IPS-NIHi11 (cell line): ENCODE results near the gene RTKN2.
"Not testable (repeated sequence)": the region's sequence is repeated elsewhere in the genome, so short reads cannot be mapped to it uniquely, and the experiment has no call there.

Experiments
- DNase-seq: peaks from one replicate; pipeline ENCODE4 v3.0.0; 2012; ENCODE audit warnings: mixed read lengths, low spot score

RTKN2 gene

DNA sequence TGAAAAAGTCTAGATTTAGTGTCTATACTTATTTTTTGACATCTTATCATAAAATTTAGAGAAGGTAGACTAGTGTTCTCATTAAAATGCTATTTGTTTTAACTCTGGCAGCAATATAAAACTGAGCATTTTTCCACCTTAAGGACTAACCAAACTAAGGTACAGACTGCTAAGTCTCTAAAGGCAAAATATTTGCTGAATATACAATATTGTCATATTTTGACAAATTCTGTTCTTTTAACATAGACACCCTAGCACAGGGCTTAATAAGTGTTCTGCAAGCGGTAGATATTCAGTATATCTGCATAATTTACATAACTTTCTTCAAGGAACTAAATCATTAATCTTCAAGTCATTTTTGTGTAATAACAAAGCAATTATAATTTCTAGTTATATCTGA lies 8.6 kb downstream of the RTKN2 start:
- no peak for DNase-seq

DNA sequence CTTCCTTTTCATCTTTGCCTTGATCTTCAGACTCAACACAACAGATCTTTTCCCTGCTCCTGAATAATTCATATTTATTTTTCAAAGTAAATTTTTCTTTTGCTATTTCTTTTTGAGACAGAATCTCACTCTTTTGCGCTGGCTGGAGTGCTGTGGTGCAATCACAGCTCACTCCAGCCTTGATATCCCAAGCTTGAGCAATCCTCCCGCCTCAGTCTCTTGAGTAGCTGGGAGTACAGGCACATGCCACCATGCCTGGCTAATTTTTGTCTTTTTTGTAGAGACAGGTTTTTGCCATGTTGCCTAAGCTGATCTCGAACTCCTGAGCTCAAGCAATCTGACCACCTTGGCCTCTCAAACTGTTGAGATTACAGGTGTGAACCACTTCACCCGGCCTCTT lies 9.2 kb downstream of the RTKN2 start:
- DNase-seq: no peak

- no peak for DNase-seq
Observed at GRCh38 chr10:62258926-62259325, 9.7 kb downstream of the RTKN2 start.

DNA sequence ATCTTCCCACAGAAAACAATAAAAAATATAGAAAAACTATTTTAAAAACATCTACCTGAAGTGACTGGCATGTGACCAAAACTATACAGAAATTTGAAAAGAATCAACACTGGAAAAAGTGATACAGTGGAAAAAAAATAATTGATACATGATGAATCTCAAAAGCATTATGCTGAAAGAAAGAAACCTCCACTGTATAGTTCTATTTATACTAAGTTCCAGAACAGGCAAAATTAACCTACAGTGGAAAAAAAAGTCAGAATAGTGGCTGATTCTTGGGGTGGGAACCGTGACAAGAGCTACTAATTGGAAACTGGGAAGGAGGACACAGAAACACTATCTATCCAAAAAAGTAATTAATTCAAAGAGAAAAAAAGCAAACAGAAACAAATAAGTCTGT lies 14.9 kb downstream of the RTKN2 start:
- no peak for DNase-seq

DNA sequence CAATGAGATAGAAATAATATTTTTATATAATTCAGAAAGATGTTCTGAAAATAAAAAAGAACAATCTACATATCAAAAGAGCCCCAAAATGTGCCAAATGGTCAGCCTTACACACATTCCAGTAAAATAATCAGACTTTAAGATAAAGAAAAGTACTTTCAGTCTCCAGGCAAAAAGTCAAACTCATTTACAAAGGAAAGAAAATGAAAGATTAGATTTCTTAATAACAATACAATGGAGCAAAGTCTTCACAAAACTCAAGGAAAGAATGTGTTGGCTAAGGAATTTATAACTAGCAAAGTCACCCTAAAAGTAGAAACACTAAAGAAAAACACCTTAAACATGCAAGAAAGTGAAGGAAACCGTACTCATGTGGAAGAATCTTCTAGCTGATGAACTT lies 16.6 kb downstream of the RTKN2 start:
- DNase-seq: no peak

DNA sequence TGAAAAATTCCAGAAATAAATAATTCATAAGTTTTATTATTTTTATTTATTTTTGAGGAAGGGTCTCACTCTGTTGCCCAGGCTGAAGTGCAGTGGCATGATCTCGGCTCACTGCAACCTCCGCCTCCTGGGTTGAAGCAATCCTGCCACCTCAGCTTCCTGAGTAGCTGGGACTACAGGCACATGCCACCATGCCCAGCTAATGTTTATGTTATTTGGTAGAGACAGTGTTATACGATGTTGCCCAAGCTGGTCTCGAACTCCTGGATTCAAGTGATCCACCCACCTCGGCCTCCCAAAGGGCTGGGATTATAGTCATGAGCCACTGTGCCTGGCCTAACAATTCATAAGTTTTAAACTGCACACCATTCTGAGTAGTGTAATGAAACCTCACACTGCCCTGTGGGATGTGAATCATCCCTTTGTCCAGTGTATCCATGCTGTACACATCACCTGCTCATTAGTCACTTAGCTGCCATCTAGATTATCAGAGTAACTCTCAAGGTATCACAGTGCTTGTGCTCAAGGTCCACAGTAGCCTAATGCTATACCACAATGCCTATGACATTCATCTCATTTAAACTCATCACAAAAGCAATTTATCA lies 17.9 kb downstream of the RTKN2 start:
- no peak for DNase-seq

DNA sequence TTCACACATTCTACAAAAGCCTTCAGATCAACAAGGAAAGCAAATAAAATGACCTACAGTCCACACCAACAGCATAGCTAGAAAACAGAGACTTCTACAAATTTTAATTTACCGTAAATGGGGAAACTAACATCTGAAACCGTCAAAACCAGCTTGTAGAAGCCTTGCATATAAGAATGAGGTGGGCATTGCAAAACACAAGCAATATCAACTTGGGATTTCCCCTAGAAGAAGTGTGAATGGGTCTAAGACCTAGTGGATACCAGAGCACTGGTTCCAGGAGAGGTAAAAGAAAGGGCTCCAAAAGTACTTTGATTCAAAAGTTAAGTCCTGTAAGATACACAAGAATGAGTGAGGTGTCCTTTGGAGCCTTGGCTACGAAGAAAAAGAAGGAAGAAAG lies 18.7 kb downstream of the RTKN2 start:
- DNase-seq: no peak

DNA sequence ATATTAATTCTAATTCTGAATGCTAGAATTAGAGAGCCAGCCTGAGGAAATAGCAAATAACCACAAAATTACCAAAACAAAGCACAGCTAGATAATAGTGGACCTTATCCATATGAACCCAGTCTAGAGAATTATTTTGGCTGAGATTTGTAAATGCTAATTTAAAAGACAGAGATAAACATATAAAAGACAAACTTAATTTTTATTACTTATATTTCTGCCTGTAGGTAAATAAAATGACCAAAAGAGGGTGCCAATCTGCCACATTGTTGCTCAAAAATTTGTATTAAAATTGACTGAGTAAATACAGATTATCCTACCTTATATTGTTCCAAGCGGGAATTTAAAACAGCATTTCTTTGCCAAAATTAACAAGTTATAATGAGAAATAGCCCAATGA lies 20.2 kb downstream of the RTKN2 start:
- no peak for DNase-seq

DNA sequence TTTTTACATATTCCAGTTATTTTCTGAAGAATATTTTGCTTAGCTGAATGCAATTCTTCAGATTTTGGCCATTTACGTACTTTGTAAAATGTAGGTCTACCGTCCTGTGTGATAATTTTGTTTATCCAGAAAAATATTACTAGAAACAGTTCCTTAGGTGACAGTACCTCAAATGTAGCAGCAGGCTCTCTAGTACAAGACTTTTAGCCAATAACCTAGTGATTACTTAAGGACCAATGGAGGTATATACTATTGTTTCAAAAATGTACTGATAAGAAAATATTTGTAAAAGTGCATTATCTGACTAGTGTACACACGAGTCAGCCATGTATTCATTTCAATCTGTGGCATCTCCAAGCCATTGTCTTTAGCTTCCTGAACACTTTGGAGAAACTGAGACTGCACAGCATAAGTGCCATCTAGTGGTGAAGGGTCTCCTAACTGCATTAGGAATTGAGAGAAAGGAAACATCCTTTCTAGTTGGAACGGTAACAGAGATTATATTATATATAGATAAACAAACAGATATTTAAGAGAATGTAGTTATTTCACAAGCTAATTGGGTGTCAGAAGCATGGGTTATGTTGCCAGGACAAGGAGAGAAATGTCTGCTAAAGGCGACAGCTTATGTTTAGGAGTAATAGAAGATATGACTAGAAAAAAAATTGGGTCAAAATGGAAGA lies 23.7 kb downstream of the RTKN2 start:
- peak; percentile 28 for DNase-seq

DNA sequence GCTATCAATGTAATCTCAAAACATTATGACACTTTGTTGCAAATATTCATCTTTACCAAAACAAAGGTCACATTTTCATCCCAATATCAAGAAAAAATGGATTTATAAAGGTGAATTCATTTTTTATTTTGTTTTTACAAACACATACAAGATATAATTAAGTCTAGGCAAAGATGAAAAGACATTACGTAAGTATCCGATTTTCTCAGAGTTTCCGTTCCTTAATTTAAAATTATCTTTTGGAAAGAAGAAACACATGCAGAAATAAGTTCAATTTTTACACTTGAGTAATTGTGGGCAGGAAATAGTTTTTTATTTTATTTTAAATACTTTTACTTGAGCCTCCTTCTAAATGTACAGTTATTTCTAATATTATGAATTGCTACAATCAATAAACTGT lies 24.6 kb downstream of the RTKN2 start:
- no peak for DNase-seq

DNA sequence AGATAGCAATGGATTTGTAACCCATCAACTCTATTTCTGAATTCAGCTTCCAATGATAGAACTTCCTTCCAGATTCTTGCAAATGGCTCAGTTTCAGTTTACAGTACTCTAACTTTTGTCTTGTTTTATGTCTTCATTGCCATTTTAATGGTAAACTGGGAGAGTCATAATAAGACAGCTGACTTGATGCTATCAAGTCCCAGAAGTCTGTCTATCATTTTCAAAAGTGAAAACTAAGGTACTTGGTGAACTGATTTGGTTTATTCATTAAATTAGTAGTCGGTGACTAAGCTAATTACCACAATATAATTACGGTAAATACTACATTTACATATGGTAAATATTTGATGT lies 25.0 kb downstream of the RTKN2 start:
- DNase-seq: no peak

GRCh38 chr10:62242965-62243646 lies 25.5 kb downstream of the RTKN2 start:
- not testable (repeated sequence) for DNase-seq

GRCh38 chr10:62241521-62241920 lies 27.1 kb downstream of the RTKN2 start:
- DNase-seq: not testable (repeated sequence)

DNA sequence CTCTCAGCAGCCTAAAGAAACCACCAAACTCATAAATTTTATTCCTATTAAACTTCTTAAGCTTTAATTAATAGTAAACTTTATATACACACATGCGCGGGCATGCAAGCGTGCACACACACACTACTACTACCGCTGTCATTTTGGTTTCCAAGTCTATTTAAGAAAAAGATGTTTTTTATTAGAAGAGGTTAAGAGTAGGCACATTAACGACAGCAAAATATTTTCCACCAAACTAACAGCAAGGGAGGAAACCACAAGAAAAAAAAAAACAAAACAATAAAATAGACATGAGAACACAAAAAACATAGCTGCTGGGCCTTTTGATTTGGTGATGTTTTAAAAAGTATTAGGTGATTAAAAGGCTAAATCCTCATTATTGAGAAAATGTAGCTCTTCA lies 28.6 kb downstream of the RTKN2 start:
- DNase-seq: no peak

DNA sequence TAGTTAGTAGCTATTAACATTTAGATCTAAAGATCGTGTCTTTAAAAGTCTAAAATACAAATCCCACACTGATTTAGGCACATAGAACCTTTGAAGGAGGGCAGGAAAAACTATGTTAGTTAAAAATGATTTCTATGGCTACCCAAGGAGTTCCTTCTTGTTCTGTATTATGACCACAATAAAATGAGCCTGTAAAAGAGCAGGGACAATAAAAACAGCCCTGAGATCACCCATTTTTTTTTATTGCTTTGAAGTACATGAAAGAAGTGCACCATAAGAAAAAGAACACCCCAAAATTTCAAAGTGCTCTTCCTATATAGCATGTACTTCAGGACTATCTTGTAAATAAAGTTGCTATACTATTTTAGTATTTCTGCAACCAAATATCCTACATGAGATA lies 29.8 kb downstream of the RTKN2 start:
- DNase-seq: no peak

DNA sequence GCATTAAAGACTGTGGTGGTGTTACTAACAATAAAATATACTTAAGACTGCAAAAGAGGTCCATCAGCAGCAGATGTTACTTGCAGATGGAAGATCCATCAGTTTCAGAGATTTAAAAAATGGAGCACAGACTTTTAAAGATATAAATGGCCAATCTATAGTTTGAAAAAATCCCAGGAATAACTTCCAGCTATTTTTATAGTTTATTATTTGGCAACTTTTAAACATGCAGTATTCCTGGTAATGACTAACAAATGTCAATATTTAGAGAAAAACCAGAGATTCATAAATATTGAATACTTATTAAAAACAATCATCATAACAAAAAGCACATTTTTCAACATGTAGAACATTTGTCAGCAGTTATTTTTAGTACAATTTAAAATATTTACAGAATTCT lies 30.7 kb downstream of the RTKN2 start:
- DNase-seq: no peak

GRCh38 chr10:62237506-62237905 lies 31.1 kb downstream of the RTKN2 start:
- DNase-seq: no peak

- no peak for DNase-seq
Observed at GRCh38 chr10:62234077-62234605, 34.5 kb downstream of the RTKN2 start.

GRCh38 chr10:62233356-62234076 lies 35.1 kb downstream of the RTKN2 start:
- DNase-seq: no peak

DNA sequence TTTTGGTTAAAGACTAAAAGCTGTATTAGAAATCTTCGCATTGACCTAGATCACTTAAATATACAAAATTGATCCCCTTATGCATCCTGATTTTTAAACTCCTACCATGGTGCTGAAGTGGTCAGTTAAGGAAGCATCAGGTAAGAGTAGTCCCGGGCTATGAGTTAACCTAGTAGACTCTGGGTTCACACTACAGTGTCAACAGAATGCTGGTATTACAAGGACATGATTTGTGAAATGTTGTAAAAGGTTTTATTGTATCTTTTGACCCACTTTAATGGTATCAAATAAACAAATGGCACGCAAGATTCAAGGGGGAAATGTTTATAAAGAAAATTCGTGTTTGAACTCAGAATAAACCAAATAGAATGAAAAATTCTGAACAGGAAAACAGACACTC lies 36.8 kb downstream of the RTKN2 start:
- no peak for DNase-seq

- no peak for DNase-seq
Observed at GRCh38 chr10:62231371-62231770, 37.3 kb downstream of the RTKN2 start.

GRCh38 chr10:62230344-62231121 lies 38.1 kb downstream of the RTKN2 start:
- DNase-seq: no peak
